Measurements from ENCODE around the gene IRF5.
A peak's percentile ranks its signal among the peaks of the same experiment; 100 is the strongest.

IRF5 gene

DNA sequence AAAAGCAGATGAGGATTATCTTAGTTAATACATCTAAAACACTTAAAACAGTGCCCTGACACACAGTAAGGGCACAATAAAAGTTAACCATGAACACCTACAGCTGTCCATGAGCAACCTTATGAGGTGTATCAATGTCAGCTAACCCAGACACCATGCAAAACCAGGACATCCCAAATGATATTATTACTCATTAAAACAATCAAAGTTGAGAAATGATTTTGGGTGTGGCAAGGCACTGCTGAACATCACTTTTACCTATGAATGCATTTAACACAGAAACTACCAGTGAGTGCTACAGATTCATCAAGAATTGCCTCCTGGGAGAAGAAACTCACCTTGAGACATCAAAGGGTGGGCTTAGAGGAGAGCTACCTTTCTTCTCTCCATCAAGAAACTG, 18.3 kb downstream of the IRF5 start:
- Histone ChIP-seq H3K9me3 (ENCODE audit: severe bottlenecking) (no peaks in the 10 kb centered on the region), H3K36me3 (ENCODE audit: low read depth) (peaks cover 68% of the 10 kb centered on the region), H3K4me3 (ENCODE audit: severe bottlenecking) (no peak overlapping the region), H3K4me1 (ENCODE audit: insufficient read depth, poor library complexity, severe bottlenecking) (peaks cover 4% of the 10 kb centered on the region), H3K27me3 (ENCODE audit: insufficient read depth, poor library complexity, severe bottlenecking) (no peaks in the 10 kb centered on the region), H3K27ac (ENCODE audit: poor library complexity, severe bottlenecking) (no peak overlapping the region)
- no peak for DNase-seq (ENCODE audit: low spot score)
- ATAC-seq (ENCODE audit: low read depth) = no peak
- TF ChIP-seq, protein P1, sequence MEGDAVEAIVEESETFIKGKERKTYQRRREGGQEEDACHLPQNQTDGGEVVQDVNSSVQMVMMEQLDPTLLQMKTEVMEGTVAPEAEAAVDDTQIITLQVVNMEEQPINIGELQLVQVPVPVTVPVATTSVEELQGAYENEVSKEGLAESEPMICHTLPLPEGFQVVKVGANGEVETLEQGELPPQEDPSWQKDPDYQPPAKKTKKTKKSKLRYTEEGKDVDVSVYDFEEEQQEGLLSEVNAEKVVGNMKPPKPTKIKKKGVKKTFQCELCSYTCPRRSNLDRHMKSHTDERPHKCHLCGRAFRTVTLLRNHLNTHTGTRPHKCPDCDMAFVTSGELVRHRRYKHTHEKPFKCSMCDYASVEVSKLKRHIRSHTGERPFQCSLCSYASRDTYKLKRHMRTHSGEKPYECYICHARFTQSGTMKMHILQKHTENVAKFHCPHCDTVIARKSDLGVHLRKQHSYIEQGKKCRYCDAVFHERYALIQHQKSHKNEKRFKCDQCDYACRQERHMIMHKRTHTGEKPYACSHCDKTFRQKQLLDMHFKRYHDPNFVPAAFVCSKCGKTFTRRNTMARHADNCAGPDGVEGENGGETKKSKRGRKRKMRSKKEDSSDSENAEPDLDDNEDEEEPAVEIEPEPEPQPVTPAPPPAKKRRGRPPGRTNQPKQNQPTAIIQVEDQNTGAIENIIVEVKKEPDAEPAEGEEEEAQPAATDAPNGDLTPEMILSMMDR (IDR thresholded peaks at IDR 0.05; ENCODE audit: poor library complexity, severe bottlenecking) = no peak

- Histone ChIP-seq H3K4me3 (ENCODE audit: severe bottlenecking) (no peak overlapping the region), H3K36me3 (ENCODE audit: low read depth) (peaks cover 80% of the 10 kb centered on the region), H3K27ac (ENCODE audit: poor library complexity, severe bottlenecking) (no peak overlapping the region), H3K27me3 (ENCODE audit: insufficient read depth, poor library complexity, severe bottlenecking) (no peaks in the 10 kb centered on the region), H3K4me1 (ENCODE audit: insufficient read depth, poor library complexity, severe bottlenecking) (peaks cover 30% of the 10 kb centered on the region), H3K9me3 (ENCODE audit: severe bottlenecking) (no peaks in the 10 kb centered on the region)
- no peak for ATAC-seq (ENCODE audit: low read depth)
- DNase-seq (ENCODE audit: low spot score) = no peak
- TF ChIP-seq, protein P1 (IDR thresholded peaks at IDR 0.05; ENCODE audit: poor library complexity, severe bottlenecking) = no peak
Observed at GRCh38 chr7:128959296-128959695, 21.6 kb downstream of the IRF5 start.

DNA sequence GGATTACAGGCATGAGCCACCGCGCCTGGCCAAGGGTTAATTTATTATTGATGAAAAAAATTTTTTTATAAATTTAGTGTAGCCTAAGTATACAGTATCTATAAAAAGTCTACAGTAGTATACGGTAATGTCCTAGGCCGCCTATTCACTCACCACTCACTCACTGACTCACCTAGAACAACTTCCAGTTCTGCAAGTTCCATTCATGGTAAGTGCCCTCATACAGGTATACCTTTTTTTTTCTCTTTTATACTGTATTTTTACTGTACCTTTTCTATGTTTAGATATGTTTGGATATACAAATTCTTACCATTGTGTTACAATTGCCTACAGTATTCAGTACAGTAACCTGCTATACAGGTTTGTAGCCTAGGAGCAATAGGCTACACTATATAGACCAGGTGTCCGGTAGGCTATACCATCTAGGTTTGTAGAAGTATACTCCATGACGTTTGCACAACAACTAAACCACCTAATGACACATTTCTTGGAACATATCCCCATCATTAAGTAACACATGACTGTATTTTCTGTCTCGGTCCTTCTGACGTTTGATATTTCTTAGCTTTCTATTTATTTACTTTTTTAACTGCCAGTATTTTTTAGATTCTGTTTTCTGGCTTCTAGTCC, 23.4 kb downstream of the IRF5 start:
- Histone ChIP-seq H3K4me3 (ENCODE audit: severe bottlenecking) (no peak overlapping the region), H3K4me1 (ENCODE audit: insufficient read depth, poor library complexity, severe bottlenecking) (peaks cover 30% of the 10 kb centered on the region), H3K36me3 (ENCODE audit: low read depth) (peaks cover 81% of the 10 kb centered on the region), H3K9me3 (ENCODE audit: severe bottlenecking) (no peaks in the 10 kb centered on the region), H3K27me3 (ENCODE audit: insufficient read depth, poor library complexity, severe bottlenecking) (no peaks in the 10 kb centered on the region), H3K27ac (ENCODE audit: poor library complexity, severe bottlenecking) (peak overlapping the region; percentile 83)
- DNase-seq (ENCODE audit: low spot score) (no peak), ATAC-seq (ENCODE audit: low read depth) (peak; percentile 80)
- TF ChIP-seq, protein P1 (IDR thresholded peaks at IDR 0.05; ENCODE audit: poor library complexity, severe bottlenecking) = no peak

DNA sequence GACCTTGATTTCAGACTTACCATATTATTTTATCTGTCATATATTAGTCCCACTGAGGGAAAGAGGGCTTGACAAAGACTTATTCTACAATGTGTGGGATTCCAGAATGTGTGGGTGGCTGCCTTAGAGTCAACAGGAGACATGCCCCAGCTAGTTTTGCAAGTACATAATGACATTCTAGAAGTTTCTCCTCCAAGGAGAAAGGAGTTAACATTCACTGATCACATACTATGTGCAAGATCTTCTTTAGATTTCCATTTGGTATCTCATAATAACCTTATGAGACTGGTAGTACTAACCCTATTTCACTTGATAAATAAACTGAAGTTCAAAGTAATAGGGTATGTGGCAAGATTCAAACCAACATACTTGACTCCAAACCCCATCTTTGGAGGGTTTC, 25.2 kb downstream of the IRF5 start:
- peaks cover 81% of the 10 kb centered on the region for H3K36me3 ChIP-seq (ENCODE audit: low read depth)
- ATAC-seq (ENCODE audit: low read depth) (peak; percentile 18; the same call in 1 of the 3 replicates), DNase-seq (ENCODE audit: low spot score) (no peak)
- H3K27ac ChIP-seq (ENCODE audit: poor library complexity, severe bottlenecking) = peak overlapping the region; percentile 83
- TF ChIP-seq, protein P1 (IDR thresholded peaks at IDR 0.05; ENCODE audit: poor library complexity, severe bottlenecking) = no peak
- H3K4me3 ChIP-seq (ENCODE audit: severe bottlenecking) = no peak overlapping the region
- no peaks in the 10 kb centered on the region for H3K9me3 ChIP-seq (ENCODE audit: severe bottlenecking)
- no peaks in the 10 kb centered on the region for H3K27me3 ChIP-seq (ENCODE audit: insufficient read depth, poor library complexity, severe bottlenecking)
- H3K4me1 ChIP-seq (ENCODE audit: insufficient read depth, poor library complexity, severe bottlenecking) = peaks cover 30% of the 10 kb centered on the region

DNA sequence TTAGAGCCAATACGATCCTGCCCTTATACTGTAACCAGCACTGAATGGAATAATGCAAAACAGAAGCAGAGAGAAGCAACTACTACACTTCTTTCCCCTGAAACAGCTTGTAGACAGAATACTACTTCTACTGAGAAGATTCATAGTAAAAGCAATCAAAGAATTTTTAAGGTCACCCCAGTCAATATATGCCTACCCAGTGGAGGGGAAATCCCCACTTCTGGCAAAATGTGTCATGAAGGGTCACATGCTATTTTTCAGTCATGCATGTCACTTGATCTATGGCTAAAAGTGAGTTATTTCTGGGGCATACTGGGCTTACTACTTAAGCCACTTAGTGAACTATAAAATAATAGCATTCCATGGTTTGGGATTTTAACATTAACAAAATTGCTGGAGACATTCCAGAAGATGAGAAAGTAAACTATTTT, 25.6 kb downstream of the IRF5 start:
- peak overlapping the region; percentile 83 for H3K27ac ChIP-seq (ENCODE audit: poor library complexity, severe bottlenecking)
- no peak for ATAC-seq (ENCODE audit: low read depth)
- no peak overlapping the region for H3K4me3 ChIP-seq (ENCODE audit: severe bottlenecking)
- H3K9me3 ChIP-seq (ENCODE audit: severe bottlenecking) = no peaks in the 10 kb centered on the region
- H3K36me3 ChIP-seq (ENCODE audit: low read depth) = peaks cover 83% of the 10 kb centered on the region
- no peaks in the 10 kb centered on the region for H3K27me3 ChIP-seq (ENCODE audit: insufficient read depth, poor library complexity, severe bottlenecking)
- DNase-seq (ENCODE audit: low spot score) = no peak
- TF ChIP-seq, protein P1 (IDR thresholded peaks at IDR 0.05; ENCODE audit: poor library complexity, severe bottlenecking) = no peak
- peaks cover 30% of the 10 kb centered on the region for H3K4me1 ChIP-seq (ENCODE audit: insufficient read depth, poor library complexity, severe bottlenecking)

All from RWPE2 (cell line).